Amygdala (tissue), 56 donors: ENCODE measurements around the gene RAB40C.
A peak's percentile ranks its signal among the peaks of the same experiment; 100 is the strongest.

Experiments used
- DNase-seq, 56 donors: peaks; one replicate each; lab custom pipeline; 2025; lab: John Stamatoyannopoulos, UW

Gene RAB40C

GRCh38 chr16:641326-642188 is 51.7 kb downstream of the RAB40C start, which contains the start of gene MCRIP2:
TSS of gene MCRIP2 (plus strand) at chr16:641828. CDS start at chr16:641992, 164 bp downstream.
- peak in 53 of 56 donors; percentile 17 to 82 (median 61) for DNase-seq

- DNase-seq = peak in 22 of 56 donors; percentile 9 to 54 (median 34)
Measured at GRCh38 chr16:642189-643049, 52.6 kb downstream of the RAB40C start.

DNA sequence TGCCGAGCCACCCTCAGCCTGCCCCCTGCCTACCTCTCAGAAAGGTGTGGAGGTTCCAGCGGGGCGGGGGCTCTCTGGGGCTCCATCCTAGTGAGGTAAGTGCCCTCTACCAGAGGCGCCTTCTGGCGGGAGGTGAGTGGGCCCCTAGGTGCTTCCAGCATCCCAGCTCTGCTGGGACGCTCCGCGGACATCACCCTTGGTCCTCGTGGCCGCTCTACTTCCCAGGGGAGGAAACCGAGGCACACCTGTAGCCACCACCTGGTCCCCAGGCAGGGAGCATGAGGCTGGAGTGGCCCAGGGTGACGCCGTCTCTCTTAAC is 53.1 kb downstream of the RAB40C start:
- DNase-seq = no peak

- DNase-seq = no peak
Measured at GRCh38 chr16:644556-644955, 54.7 kb downstream of the RAB40C start.

GRCh38 chr16:645852-646678 is 56.2 kb downstream of the RAB40C start:
- no peak for DNase-seq

DNA sequence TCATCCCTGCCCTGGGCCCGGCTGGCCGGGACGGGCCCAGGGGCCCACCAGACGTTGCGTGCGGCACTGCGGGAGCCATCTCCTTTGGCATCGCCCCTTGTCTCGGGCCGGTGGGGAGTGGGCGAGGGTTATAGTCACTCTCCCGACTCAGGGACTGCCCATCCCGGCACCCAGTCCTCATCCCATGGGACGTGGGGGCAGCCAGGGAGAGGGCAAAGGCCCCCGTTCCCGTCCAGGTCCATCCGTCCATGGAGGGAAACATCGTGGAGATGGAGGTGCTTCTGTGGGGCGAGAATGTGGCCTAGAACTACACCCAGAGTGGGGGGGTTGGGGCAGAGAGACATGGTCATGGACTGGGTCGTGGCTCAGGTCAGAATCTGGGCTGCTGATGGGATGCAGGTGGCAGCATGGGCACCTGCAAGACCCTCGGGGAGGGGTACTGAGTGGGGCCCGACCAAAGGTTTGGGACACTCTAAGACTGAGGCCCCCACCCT is 56.9 kb downstream of the RAB40C start:
- DNase-seq = no peak

DNA sequence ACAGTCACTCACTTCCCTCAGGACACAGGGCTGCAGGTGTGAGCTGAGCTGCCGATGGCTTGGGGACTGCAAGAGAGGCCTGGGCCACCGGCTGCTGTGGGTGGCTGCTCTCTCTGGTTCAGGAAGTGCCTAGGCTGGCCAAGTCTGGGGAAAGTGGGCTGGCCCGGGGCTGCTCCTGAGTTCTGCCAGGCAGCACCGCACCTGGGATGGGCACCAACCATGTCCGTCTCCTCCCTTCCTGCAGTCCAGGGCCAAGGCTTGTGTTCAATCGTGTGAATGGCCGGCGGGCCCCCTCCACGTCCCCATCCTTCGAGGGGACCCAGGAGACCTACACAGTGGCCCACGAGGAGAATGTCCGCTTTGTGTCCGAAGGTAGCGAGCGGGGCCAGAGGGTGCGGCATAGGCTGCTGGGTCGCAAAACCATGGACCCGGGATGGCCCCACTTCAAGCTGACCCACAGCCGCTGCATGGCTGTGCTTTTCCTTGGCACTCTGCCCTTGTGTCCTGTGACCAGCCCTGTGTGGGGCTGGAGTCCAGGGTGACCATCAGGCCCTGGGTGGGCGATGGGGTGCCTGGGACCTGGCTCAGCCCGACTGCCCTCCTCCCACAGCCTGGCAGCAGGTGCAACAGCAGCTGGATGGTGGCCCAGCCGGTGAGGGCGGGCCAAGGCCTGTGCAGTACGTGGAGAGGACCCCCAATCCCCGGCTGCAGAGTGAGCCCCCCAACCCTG is 57.5 kb downstream of the RAB40C start:
- peak in 4 of 56 donors; percentile 7 to 38 (median 28) for DNase-seq

GRCh38 chr16:648071-648780 is 58.4 kb downstream of the RAB40C start:
- DNase-seq = peak in 4 of 56 donors; percentile 12 to 35 (median 22)

- DNase-seq = peak; percentile 63 to 97 (median 85)
Measured at GRCh38 chr16:648781-649589, 59.1 kb downstream of the RAB40C start, which contains the start of gene WDR90. TSS of gene WDR90 (plus strand) at chr16:649365. CDS start at chr16:649417, 52 bp downstream.

DNA sequence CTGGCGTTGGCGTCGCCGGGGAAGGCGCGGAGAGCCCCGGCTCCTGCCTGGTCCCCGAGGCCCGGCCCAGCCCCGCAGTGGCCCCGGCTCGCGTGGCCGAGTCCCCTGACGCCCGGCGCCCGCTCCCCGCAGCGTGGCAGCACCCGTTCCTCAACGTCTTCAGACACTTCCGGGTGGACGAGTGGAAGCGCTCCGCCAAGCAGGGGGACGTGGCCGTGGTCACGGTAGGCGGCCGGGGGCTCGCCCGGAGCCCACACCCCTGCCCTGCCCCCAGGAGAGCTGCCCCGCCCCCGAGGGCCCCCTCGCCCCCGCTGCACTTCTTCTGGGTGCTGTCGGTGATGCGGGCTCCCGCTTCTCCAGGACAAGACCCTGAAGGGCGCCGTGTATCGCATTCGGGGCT is 59.8 kb downstream of the RAB40C start:
- no peak for DNase-seq

- DNase-seq = no peak
Measured at GRCh38 chr16:651844-652243, 62.0 kb downstream of the RAB40C start.

- DNase-seq = no peak
Measured at GRCh38 chr16:652454-653305, 62.8 kb downstream of the RAB40C start.

- DNase-seq = no peak
Measured at GRCh38 chr16:654034-654433, 64.2 kb downstream of the RAB40C start.

DNA sequence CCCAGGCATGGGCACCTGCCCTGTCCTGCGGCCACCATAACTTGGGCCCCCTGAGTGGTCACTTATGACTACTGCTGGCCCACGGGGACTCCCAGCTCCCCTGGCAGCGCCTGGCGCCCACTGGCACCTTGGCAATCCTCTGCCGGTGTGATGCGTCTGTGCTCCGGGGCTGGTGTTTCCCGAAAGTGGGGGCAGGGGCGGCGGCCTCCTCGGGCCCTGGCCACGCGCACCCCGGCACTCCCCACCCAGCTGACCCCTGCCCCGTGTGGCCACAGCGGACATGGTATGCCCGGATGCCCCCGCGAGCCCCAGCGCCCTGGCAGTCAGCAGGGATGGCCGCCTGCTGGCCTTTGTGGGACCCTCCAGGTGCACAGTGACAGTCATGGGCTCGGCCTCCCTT is 67.6 kb downstream of the RAB40C start:
- no peak for DNase-seq

DNA sequence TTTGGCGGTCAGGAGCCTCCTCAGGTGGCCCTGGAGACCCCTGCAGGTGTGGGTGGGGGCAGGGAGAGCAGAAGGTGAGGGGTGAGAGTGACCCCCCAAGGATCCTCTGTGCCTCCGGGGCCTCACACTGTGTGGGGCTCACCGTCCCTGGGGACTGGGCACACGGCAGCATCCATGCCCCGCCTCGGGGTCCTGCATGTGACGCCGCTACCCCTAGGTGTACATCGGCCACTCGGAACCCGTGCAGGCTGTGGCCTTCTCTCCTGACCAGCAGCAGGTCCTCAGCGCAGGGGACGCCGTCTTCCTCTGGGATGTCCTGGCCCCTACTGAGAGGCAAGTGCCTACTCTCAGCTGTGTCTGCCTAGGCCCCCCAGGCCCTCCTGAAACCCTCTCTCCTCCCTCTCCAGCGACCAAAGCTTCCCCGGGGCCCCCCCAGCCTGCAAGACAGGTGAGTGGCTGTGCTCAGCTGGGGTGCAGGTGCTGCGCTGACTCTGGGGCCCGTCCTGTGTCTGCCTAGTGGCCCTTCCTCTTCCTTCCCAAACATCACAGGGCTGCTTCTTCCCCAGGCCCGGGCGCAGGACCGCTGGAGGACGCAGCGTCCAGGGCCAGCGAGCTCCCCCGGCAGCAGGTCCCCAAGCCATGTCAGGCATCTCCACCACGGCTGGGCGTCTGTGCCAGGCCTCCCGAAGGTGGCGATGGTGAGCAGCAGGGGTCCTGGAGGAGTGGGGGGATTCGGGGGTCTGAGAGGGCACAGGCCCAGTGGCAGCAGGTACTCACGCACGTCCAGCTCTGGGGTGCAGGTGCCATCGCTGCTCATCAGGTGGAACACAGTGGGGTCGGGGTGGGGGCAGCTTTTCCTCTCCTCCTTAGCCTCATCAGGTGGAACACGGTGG is 69.1 kb downstream of the RAB40C start:
- DNase-seq = no peak

DNA sequence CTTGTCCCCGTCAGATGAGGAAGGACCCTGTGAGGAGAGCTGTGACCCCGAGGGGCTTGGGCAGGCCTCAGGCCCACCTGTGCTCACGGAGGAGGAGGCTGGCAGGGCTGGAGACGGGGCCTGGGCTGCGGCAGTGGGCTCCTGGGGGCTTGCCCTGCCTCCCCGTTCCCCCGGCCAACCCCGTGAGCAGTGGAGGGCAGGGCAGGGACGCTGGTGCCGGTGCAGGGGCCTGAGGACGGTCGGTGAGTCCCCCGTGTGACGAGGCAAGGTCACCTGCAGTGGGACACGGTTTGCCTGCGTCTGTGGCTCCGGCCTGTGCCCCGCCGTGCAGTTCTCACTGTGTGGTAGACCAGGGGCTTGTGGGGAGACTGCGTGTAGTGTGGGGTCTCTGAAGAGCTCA is 69.8 kb downstream of the RAB40C start:
- DNase-seq = no peak
